PC-3 (cell line): ENCODE results near the gene ANP32E. TPM values are rescaled to one million over a fixed set of nuclear protein-coding genes. Genes with fewer than 3 reads are reported as not detected.
A peak's percentile ranks its signal among the peaks of the same experiment; 100 is the strongest.

ENCODE experiments used
- ATAC-seq: fragments of 200-7000 bp; cut with Tn5 transposase; 2 replicates; pipeline ENCODE4 v1.9.1; 2020; ENCODE audit warnings: mild to moderate bottlenecking, moderate library complexity
- BruUV-seq: library from RNA; stranded (reverse); fragments of 400-500 nt; replicated peaks from 2 replicates; lab custom pipeline; 2021; lab: Mats Ljungman, UMichigan
- CTCF ChIA-PET: fragments of 300-600 bp; sonication (Branson Sonifier 250); formaldehyde crosslinking; loops from one replicate; lab custom pipeline; 2022; ENCODE audit warnings: antibody characterized with exemption; lab: Charles Lee
- POLR2A ChIA-PET: fragments of 300-600 bp; sonication (Branson Sonifier 250); formaldehyde crosslinking; loops from one replicate; lab custom pipeline; 2022; ENCODE audit warnings: antibody characterized with exemption; ENCODE audit not compliant: unreplicated experiment; lab: Charles Lee
- DNase-seq: peaks from one replicate; pipeline ENCODE4 v3.0.0-alpha.2; 2015
- H2AFZ ChIP-seq: fragments of 300-600 bp; sonication (generic); 2 replicates; pipeline ENCODE4 v1.6.0; 2016; ENCODE audit warnings: antibody characterized with exemption, low read length
- H3F3A ChIP-seq: fragments of 300-600 bp; sonication (generic); one replicate; pipeline ENCODE4 v1.6.0; 2017; ENCODE audit warnings: antibody characterized with exemption, low read length, control low read depth, mild to moderate bottlenecking; ENCODE audit not compliant: unreplicated experiment
- H3K27ac ChIP-seq: fragments of 300-600 bp; sonication (generic); 2 replicates; pipeline ENCODE4 v1.5.1; 2016; ENCODE audit warnings: mild to moderate bottlenecking, low read length
- H3K27me3 ChIP-seq: fragments of 300-600 bp; sonication (generic); 2 replicates; pipeline ENCODE4 v1.6.1; 2016; ENCODE audit warnings: low read length, mixed read lengths
- H3K36me3 ChIP-seq: fragments of 300-600 bp; sonication (generic); 2 replicates; pipeline ENCODE4 v1.6.1; 2016; ENCODE audit warnings: low read depth, mixed run types, low read length, mixed read lengths
- H3K4me1 ChIP-seq: fragments of 300-600 bp; sonication (generic); 2 replicates; pipeline ENCODE4 v1.5.1; 2016; ENCODE audit warnings: low read length; ENCODE audit not compliant: insufficient read depth
- H3K4me2 ChIP-seq: fragments of 300-600 bp; sonication (generic); 2 replicates; pipeline ENCODE4 v1.6.0; 2016; ENCODE audit warnings: low read length
- H3K4me3 ChIP-seq: fragments of 300-600 bp; sonication (generic); 2 replicates; pipeline ENCODE4 v1.5.1; 2016; ENCODE audit warnings: mild to moderate bottlenecking, low read length, mixed read lengths
- H3K79me2 ChIP-seq: fragments of 300-600 bp; sonication (generic); 2 replicates; pipeline ENCODE4 v1.6.1; 2017; ENCODE audit warnings: low read length, mixed read lengths
- H3K9ac ChIP-seq: fragments of 300-600 bp; sonication (generic); 2 replicates; pipeline ENCODE4 v1.6.0; 2016; ENCODE audit warnings: mild to moderate bottlenecking, low read length
- H3K9me2 ChIP-seq: fragments of 300-600 bp; sonication (generic); replicated peaks from 2 replicates; pipeline ENCODE4 v1.6.1; 2016; ENCODE audit warnings: mixed run types, low read length, mixed read lengths
- H3K9me3 ChIP-seq: fragments of 300-600 bp; sonication (generic); 2 replicates; pipeline ENCODE4 v1.6.1; 2016; ENCODE audit warnings: low read length, mixed read lengths
- H4K20me1 ChIP-seq: fragments of 300-600 bp; sonication (generic); 2 replicates; pipeline ENCODE4 v1.6.1; 2016; ENCODE audit warnings: low read length, mixed read lengths
- EZH2 ChIP-seq: fragments of 300-600 bp; sonication (generic); IDR thresholded peaks from one replicate; pipeline ENCODE4 v1.6.1; 2017; ENCODE audit warnings: antibody characterized with exemption, mild to moderate bottlenecking, low read length; ENCODE audit not compliant: unreplicated experiment
- EZH2phosphoT487 ChIP-seq: fragments of 300-600 bp; sonication (generic); IDR thresholded peaks from 2 replicates; pipeline ENCODE4 v1.6.1; 2018; ENCODE audit warnings: mild to moderate bottlenecking, antibody characterized with exemption, low read length, borderline replicate concordance
- intact Hi-C: fragments of 100-400 bp; cut with micrococcal nuclease; formaldehyde crosslinking; loops from 2 replicates; pipeline ENCODE4 v1.9.0; 2023
- total RNA-seq: library from RNA; depleted of rRNA; stranded (reverse); fragments of >200 nt; gene quantifications from 2 replicates; pipeline ENCODE4 v1.2.3, GENCODE V29; 2014
- TF ChIP-seq, protein P1 (sequence below): fragments of 300-600 bp; sonication (generic); conservative IDR thresholded peaks from 2 replicates; pipeline ENCODE4 v1.5.1; 2017; ENCODE audit warnings: antibody characterized with exemption, low read depth, mild to moderate bottlenecking, low read length

ANP32E gene
- total RNA-seq, 1 experiment from 2014 or later = 42.0 TPM

DNA sequence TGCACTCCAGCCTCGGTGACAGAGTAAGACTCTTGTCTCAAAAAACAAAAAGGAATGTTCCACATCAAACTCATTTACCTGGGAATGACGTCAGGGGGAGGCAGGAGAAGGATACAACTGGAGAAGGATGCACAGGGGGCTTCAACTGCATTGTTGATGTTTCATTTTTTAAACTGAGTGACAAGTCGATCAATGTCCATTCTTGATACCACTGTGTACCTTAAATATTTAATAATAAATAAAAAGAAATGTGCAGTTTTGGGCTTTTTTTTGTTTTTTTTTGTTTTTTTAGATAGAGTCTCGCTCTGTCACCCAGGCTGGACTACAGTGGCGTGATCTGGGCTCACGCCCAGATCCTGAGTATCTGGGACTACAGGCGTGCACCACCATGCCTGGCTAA, 50.4 kb downstream of the ANP32E start:
- CTCF ChIA-PET = no interaction called here
- H3K27ac ChIP-seq = peak overlapping the region; percentile 54; the same call in 1 of the 2 replicates
- intact Hi-C loops = loop anchor here (10.0 kb wide), 1 partner anchor 291 kb away; the partner anchor contains the start of gene BOLA1
- peaks cover 15% of the 10 kb centered on the region for H3K4me1 ChIP-seq
- no peak for DNase-seq
- H3K36me3 ChIP-seq = no peaks in the 10 kb centered on the region
- no peak overlapping the region for H3K4me2 ChIP-seq
- BruUV-seq = no TSS peak
- no peaks in the 10 kb centered on the region for H4K20me1 ChIP-seq
- no peaks in the 10 kb centered on the region for H3K79me2 ChIP-seq
- TF ChIP-seq EZH2 = no peak
- TF ChIP-seq, protein P1, sequence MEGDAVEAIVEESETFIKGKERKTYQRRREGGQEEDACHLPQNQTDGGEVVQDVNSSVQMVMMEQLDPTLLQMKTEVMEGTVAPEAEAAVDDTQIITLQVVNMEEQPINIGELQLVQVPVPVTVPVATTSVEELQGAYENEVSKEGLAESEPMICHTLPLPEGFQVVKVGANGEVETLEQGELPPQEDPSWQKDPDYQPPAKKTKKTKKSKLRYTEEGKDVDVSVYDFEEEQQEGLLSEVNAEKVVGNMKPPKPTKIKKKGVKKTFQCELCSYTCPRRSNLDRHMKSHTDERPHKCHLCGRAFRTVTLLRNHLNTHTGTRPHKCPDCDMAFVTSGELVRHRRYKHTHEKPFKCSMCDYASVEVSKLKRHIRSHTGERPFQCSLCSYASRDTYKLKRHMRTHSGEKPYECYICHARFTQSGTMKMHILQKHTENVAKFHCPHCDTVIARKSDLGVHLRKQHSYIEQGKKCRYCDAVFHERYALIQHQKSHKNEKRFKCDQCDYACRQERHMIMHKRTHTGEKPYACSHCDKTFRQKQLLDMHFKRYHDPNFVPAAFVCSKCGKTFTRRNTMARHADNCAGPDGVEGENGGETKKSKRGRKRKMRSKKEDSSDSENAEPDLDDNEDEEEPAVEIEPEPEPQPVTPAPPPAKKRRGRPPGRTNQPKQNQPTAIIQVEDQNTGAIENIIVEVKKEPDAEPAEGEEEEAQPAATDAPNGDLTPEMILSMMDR = no peak
- TF ChIP-seq EZH2phosphoT487 = no peak
- POLR2A ChIA-PET = no interaction called here
- H3K9me3 ChIP-seq = no peaks in the 10 kb centered on the region
- H3K4me3 ChIP-seq = no peak overlapping the region
- no peak overlapping the region; the same call in 1 of the 2 replicates for H2AFZ ChIP-seq
- ATAC-seq = no peak
- no peaks in the 10 kb centered on the region for H3K27me3 ChIP-seq
- no peaks in the 10 kb centered on the region for H3F3A ChIP-seq
- no peaks in the 10 kb centered on the region for H3K9me2 ChIP-seq
- no peak overlapping the region for H3K9ac ChIP-seq

DNA sequence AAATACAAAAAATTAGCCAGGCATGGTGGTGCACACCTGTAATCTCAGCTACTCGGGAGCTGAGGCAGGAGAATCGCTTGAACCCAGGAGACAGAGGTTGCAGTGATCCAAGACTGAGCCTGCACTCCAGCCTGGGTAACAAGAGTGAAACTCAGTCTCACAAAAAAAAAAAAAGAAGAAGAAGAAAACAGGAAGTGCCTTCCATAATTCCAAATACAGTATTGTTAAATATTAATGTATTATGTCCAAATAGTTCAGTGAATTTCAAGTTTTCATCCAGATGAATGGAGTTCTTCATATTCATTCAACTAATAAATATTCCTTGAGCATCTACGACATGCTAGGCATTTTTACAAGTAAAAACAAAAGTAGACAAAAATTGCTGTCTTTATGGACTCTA, 52.9 kb downstream of the ANP32E start:
- intact Hi-C loops = loop anchor here (10.0 kb wide), 1 partner anchor 288 kb away; the partner anchor contains the start of gene BOLA1
- ChIA-PET CTCF (no interaction called here), POLR2A (no interaction called here)
- Histone ChIP-seq H3F3A (no peaks in the 10 kb centered on the region), H2AFZ (no peak overlapping the region), H3K79me2 (no peaks in the 10 kb centered on the region), H3K27me3 (no peaks in the 10 kb centered on the region), H3K4me2 (no peak overlapping the region), H3K27ac (no peak overlapping the region), H3K36me3 (no peaks in the 10 kb centered on the region), H3K9me3 (no peaks in the 10 kb centered on the region), H3K4me1 (peaks cover 15% of the 10 kb centered on the region), H3K9me2 (no peaks in the 10 kb centered on the region), H3K9ac (no peak overlapping the region), H3K4me3 (no peak overlapping the region), H4K20me1 (no peaks in the 10 kb centered on the region)
- no peak for ATAC-seq
- DNase-seq = no peak
- BruUV-seq = no TSS peak
- no peak for TF ChIP-seq EZH2
- TF ChIP-seq EZH2phosphoT487 = no peak
- TF ChIP-seq, protein P1 = no peak

DNA sequence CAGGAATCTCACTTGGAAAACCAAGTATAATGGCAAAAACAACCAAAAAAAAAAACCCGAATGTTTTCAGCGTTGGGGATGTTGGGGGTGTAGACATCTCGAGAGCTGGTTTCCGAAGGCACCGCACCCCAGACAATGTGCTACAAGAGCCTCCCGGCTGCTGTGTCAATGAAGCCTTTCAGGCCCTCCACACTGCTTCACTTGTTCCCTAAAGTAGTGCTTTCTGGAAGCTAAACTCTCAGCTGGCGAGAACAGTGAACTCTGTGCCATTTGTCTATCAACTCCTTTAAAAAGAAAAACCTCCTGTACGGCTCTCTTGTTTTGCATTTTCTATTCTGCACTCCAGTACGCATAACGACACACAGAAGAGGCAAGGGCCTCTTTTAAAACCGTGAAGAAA, 53.7 kb downstream of the ANP32E start:
- ATAC-seq (no peak), DNase-seq (no peak)
- no peak overlapping the region for H3K4me3 ChIP-seq
- ChIA-PET POLR2A (no interaction called here), CTCF (interaction anchor here (0.6 kb wide), 1 partner anchor 9 kb away, joined by 5 read pairs; no protein-coding TSS in a partner anchor)
- H3K36me3 ChIP-seq = no peaks in the 10 kb centered on the region
- no peaks in the 10 kb centered on the region for H3F3A ChIP-seq
- no peaks in the 10 kb centered on the region for H3K9me3 ChIP-seq
- H4K20me1 ChIP-seq = no peaks in the 10 kb centered on the region
- no peak overlapping the region for H3K27ac ChIP-seq
- H2AFZ ChIP-seq = no peak overlapping the region
- no peaks in the 10 kb centered on the region for H3K9me2 ChIP-seq
- H3K27me3 ChIP-seq = no peaks in the 10 kb centered on the region
- no peaks in the 10 kb centered on the region for H3K79me2 ChIP-seq
- intact Hi-C loops = loop anchor here (10.0 kb wide), 1 partner anchor 287 kb away; the partner anchor contains the start of gene BOLA1
- TF ChIP-seq EZH2phosphoT487 (no peak), EZH2 (no peak)
- TF ChIP-seq, protein P1 = no peak
- H3K4me2 ChIP-seq = no peak overlapping the region
- peaks cover 11% of the 10 kb centered on the region for H3K4me1 ChIP-seq
- BruUV-seq = no TSS peak
- no peak overlapping the region for H3K9ac ChIP-seq
